Neural progenitor cell (in vitro differentiated cells): ENCODE results near the gene GPR26. TPM values are rescaled to one million over a fixed set of nuclear protein-coding genes. Genes with fewer than 3 reads are reported as not detected.

Experiments
- DNase-seq: peaks from one replicate; pipeline ENCODE4 v3.0.0-alpha.2; 2016; ENCODE audit warnings: low spot score
- H2AFZ ChIP-seq: fragments of 200-600 bp; sonication (generic); replicated peaks from 2 replicates; pipeline ENCODE4 v1.6.1; 2016; ENCODE audit warnings: antibody characterized with exemption
- H3F3A ChIP-seq: fragments of 200-600 bp; sonication (generic); 2 replicates; pipeline ENCODE4 v1.6.1; 2016; ENCODE audit warnings: antibody characterized with exemption, low read depth
- H3K27ac ChIP-seq: fragments of 200-600 bp; sonication (generic); 2 replicates; pipeline ENCODE4 v1.5.1; 2016; ENCODE audit warnings: mild to moderate bottlenecking
- H3K27me3 ChIP-seq: fragments of 200-600 bp; sonication (generic); 2 replicates; pipeline ENCODE4 v1.6.1; 2016; ENCODE audit warnings: mild to moderate bottlenecking, moderate library complexity
- H3K36me3 ChIP-seq: fragments of 200-600 bp; sonication (generic); 2 replicates; pipeline ENCODE4 v1.5.1; 2016
- H3K4me1 ChIP-seq: fragments of 200-600 bp; sonication (generic); 2 replicates; pipeline ENCODE4 v1.6.1; 2016; ENCODE audit warnings: mixed run types
- H3K4me2 ChIP-seq: fragments of 200-600 bp; sonication (generic); 2 replicates; pipeline ENCODE4 v1.6.1; 2016
- H3K4me3 ChIP-seq: fragments of 200-600 bp; sonication (generic); 2 replicates; pipeline ENCODE4 v1.5.1; 2016
- H3K79me2 ChIP-seq: fragments of 200-600 bp; sonication (generic); 2 replicates; pipeline ENCODE4 v1.6.1; 2016; ENCODE audit warnings: low read depth
- H3K9ac ChIP-seq: fragments of 200-600 bp; sonication (generic); 2 replicates; pipeline ENCODE4 v1.6.1; 2016
- H3K9me3 ChIP-seq: fragments of 200-600 bp; sonication (generic); 2 replicates; pipeline ENCODE4 v1.5.1; 2016; ENCODE audit warnings: low read depth
- H4K20me1 ChIP-seq: fragments of 200-600 bp; sonication (generic); 2 replicates; pipeline ENCODE4 v1.6.1; 2016; ENCODE audit warnings: low read depth
- H3K27ac Mint-ChIP-seq: 3 replicates; pipeline ENCODE4 v1.8.0; 2021; ENCODE audit warnings: mixed read lengths
- H3K27me3 Mint-ChIP-seq: 2 replicates; pipeline ENCODE4 v1.8.0; 2022; ENCODE audit warnings: low read depth, mild to moderate bottlenecking, inconsistent platforms, moderate library complexity, mixed read lengths; ENCODE audit not compliant: insufficient read depth
- H3K36me3 Mint-ChIP-seq: 3 replicates; pipeline ENCODE4 v1.8.0; 2021; ENCODE audit warnings: mixed read lengths
- H3K4me1 Mint-ChIP-seq: 3 replicates; pipeline ENCODE4 v1.8.0; 2021; ENCODE audit warnings: mixed read lengths
- H3K4me3 Mint-ChIP-seq: 3 replicates; pipeline ENCODE4 v1.8.0; 2021; ENCODE audit warnings: mild to moderate bottlenecking, moderate library complexity, mixed read lengths
- H3K9me3 Mint-ChIP-seq: 3 replicates; pipeline ENCODE4 v1.8.0; 2020; ENCODE audit warnings: mixed read lengths
- EZH2 ChIP-seq: fragments of 200-600 bp; sonication (generic); IDR thresholded peaks from 2 replicates; pipeline ENCODE4 v1.6.1; 2017; ENCODE audit warnings: antibody characterized with exemption, mild to moderate bottlenecking, moderate library complexity
- EZH2phosphoT487 ChIP-seq: fragments of 200-600 bp; sonication (generic); IDR thresholded peaks from 2 replicates; pipeline ENCODE4 v1.6.1; 2017; ENCODE audit warnings: antibody characterized with exemption
- total RNA-seq: library from RNA; depleted of rRNA; stranded (reverse); fragments of >200 nt; gene quantifications from 2 replicates; pipeline ENCODE4 v1.2.3, GENCODE V29; 2015; ENCODE audit warnings: low replicate concordance
- TF ChIP-seq, protein P1 (sequence below): fragments of 200-600 bp; sonication (generic); IDR thresholded peaks from 2 replicates; pipeline ENCODE4 v1.5.1; 2017; ENCODE audit warnings: antibody characterized with exemption, mild to moderate bottlenecking

The GPR26 gene
- total RNA-seq, 1 donor from 2014 or later = not detected

GRCh38 chr10:123665491-123666286, 466 bp upstream of the GPR26 start:
- Histone ChIP-seq H3K36me3 (no peaks in the 10 kb centered on the region), H3K27me3 (peaks cover 64% of the 10 kb centered on the region), H3K9me3 (no peaks in the 10 kb centered on the region), H3K4me2 (peak overlapping the region; percentile 79), H3K4me3 (peak overlapping the region; percentile 36), H3K9ac (no peak overlapping the region), H3K79me2 (no peaks in the 10 kb centered on the region), H2AFZ (no peak overlapping the region), H3K27ac (no peak overlapping the region), H4K20me1 (peaks cover 20% of the 10 kb centered on the region), H3K4me1 (no peaks in the 10 kb centered on the region), H3F3A (no peaks in the 10 kb centered on the region)
- Mint-ChIP-seq H3K27ac (no peak overlapping the region), H3K9me3 (no peaks in the 10 kb centered on the region), H3K4me1 (peaks cover 6% of the 10 kb centered on the region), H3K4me3 (peak overlapping the region; percentile 75), H3K36me3 (no peaks in the 10 kb centered on the region), H3K27me3 (peaks cover 46% of the 10 kb centered on the region)
- TF ChIP-seq, protein P1, sequence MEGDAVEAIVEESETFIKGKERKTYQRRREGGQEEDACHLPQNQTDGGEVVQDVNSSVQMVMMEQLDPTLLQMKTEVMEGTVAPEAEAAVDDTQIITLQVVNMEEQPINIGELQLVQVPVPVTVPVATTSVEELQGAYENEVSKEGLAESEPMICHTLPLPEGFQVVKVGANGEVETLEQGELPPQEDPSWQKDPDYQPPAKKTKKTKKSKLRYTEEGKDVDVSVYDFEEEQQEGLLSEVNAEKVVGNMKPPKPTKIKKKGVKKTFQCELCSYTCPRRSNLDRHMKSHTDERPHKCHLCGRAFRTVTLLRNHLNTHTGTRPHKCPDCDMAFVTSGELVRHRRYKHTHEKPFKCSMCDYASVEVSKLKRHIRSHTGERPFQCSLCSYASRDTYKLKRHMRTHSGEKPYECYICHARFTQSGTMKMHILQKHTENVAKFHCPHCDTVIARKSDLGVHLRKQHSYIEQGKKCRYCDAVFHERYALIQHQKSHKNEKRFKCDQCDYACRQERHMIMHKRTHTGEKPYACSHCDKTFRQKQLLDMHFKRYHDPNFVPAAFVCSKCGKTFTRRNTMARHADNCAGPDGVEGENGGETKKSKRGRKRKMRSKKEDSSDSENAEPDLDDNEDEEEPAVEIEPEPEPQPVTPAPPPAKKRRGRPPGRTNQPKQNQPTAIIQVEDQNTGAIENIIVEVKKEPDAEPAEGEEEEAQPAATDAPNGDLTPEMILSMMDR = no peak
- TF ChIP-seq EZH2phosphoT487 = peak; percentile 58
- TF ChIP-seq EZH2 = peak; percentile 59
- DNase-seq = peak; percentile 25

DNA sequence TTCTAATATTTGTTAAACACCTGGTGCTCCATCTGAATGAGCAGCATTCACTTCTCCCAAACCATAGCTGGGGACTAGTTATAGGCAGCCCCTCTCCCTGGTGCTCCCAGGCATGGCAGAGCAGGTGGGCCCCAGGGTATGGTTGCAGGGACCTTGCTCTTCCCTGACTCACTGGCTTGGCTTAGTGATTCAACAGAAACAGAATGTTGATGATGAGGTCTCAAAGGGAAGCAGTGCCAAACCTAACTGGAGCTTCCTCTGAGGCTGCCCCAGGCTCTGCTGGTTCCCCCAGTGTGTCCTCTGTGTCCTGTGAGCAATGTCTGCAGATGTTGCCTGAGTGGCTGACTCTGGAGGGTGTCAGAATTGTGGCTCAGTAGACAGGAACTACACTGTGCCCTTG, 3.7 kb downstream of the GPR26 start:
- Mint-ChIP-seq H3K27me3 (peaks cover 42% of the 10 kb centered on the region), H3K4me3 (no peak overlapping the region), H3K4me1 (peaks cover 6% of the 10 kb centered on the region), H3K27ac (no peak overlapping the region), H3K9me3 (no peaks in the 10 kb centered on the region), H3K36me3 (no peaks in the 10 kb centered on the region)
- Histone ChIP-seq H3K79me2 (no peaks in the 10 kb centered on the region), H3K27ac (no peak overlapping the region), H3K9me3 (no peaks in the 10 kb centered on the region), H3K27me3 (peaks cover 50% of the 10 kb centered on the region), H3K36me3 (no peaks in the 10 kb centered on the region), H4K20me1 (peaks cover 16% of the 10 kb centered on the region), H3K4me3 (no peak overlapping the region), H3K4me1 (no peaks in the 10 kb centered on the region), H3F3A (no peaks in the 10 kb centered on the region), H3K4me2 (no peak overlapping the region), H2AFZ (no peak overlapping the region), H3K9ac (no peak overlapping the region)
- no peak for DNase-seq
- TF ChIP-seq, protein P1 = no peak
- no peak for TF ChIP-seq EZH2
- no peak for TF ChIP-seq EZH2phosphoT487

- H3K36me3 ChIP-seq = no peaks in the 10 kb centered on the region
- no peak overlapping the region for H3K4me3 ChIP-seq
- Mint-ChIP-seq H3K27me3 (peaks cover 30% of the 10 kb centered on the region), H3K27ac (no peak overlapping the region), H3K9me3 (no peaks in the 10 kb centered on the region), H3K4me3 (no peak overlapping the region), H3K4me1 (no peaks in the 10 kb centered on the region), H3K36me3 (no peaks in the 10 kb centered on the region)
- TF ChIP-seq, protein P1 = no peak
- TF ChIP-seq EZH2 (no peak), EZH2phosphoT487 (no peak)
- no peak for DNase-seq
- H3K27ac ChIP-seq = no peak overlapping the region
- no peaks in the 10 kb centered on the region for H3K79me2 ChIP-seq
- H4K20me1 ChIP-seq = peaks cover 3% of the 10 kb centered on the region
- H2AFZ ChIP-seq = no peak overlapping the region
- no peaks in the 10 kb centered on the region for H3K9me3 ChIP-seq
- H3K4me2 ChIP-seq = no peak overlapping the region
- H3K9ac ChIP-seq = no peak overlapping the region
- H3K4me1 ChIP-seq = no peaks in the 10 kb centered on the region
- peaks cover 17% of the 10 kb centered on the region for H3K27me3 ChIP-seq
- H3F3A ChIP-seq = no peaks in the 10 kb centered on the region
These were observed 7.0 kb downstream of the GPR26 start for GRCh38 chr10:123673198-123673597.
